ENCODE results near the gene KIF22.

DNA sequence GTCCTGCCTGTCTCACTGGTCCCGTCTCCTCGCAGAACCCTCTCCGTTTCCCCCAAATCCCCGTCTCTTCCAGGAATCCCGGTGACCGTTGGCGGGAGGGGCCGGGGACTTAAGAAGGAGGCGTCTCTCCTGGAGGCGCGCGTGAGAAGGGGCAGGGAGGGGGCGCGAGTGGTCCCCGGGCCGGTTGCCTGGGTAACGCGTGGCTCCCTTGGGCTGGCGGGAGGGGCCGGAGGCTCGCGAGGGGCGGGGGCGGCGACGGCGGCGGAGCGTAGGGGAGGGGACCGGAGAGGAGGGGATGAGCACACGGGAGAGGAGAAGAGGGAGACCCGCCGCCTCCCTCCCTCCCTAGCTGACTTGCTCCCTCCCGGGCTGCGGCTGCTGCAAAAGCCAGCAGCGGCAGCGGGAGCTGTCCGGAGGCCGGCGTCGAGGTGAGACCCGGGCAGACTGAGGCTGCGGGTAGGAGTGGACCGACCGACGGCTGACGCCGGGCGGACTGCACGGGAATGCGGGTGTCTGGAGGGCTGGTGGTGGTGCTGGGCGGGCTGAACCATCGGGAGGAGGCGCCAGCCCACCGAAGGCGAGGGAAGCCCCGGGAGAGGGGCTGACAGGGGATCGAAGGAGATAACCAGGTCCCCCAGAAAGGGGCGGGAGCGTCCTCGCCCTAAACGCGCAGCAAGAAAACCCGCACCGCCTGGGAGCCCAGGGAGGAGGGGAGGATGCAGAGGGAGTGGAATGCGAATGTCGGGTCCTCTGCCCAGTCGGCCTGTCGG, 21.5 kb downstream of the KIF22 start, which contains the start of gene PRRT2:
- TF ChIP-seq, protein P1, sequence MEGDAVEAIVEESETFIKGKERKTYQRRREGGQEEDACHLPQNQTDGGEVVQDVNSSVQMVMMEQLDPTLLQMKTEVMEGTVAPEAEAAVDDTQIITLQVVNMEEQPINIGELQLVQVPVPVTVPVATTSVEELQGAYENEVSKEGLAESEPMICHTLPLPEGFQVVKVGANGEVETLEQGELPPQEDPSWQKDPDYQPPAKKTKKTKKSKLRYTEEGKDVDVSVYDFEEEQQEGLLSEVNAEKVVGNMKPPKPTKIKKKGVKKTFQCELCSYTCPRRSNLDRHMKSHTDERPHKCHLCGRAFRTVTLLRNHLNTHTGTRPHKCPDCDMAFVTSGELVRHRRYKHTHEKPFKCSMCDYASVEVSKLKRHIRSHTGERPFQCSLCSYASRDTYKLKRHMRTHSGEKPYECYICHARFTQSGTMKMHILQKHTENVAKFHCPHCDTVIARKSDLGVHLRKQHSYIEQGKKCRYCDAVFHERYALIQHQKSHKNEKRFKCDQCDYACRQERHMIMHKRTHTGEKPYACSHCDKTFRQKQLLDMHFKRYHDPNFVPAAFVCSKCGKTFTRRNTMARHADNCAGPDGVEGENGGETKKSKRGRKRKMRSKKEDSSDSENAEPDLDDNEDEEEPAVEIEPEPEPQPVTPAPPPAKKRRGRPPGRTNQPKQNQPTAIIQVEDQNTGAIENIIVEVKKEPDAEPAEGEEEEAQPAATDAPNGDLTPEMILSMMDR (IDR thresholded peaks at IDR 0.05), result no peak
- no peak for TF ChIP-seq POLR2A (IDR thresholded peaks at IDR 0.05)

Measured in prostate gland (tissue), 2 donors.